ENCODE measurements around the gene FNBP1L.

- TF ChIP-seq CTCF (IDR thresholded peaks at IDR 0.05) (no peak), POLR2A (IDR thresholded peaks at IDR 0.05) (no peak)
These were observed 80.5 kb downstream of the FNBP1L start for GRCh38 chr1:93528412-93528811.

Measured in right lobe of liver (tissue), 4 donors.